ENCODE data around the gene KATNA1. TPM values are rescaled to one million over a fixed set of nuclear protein-coding genes. Genes with fewer than 3 reads are reported as not detected.

The KATNA1 gene
- total and polyA plus RNA-seq, 2 donors (not counting 3 experiments of a cell fraction or from before 2014, with no cell fraction given): 9.9 to 15.9 TPM

DNA sequence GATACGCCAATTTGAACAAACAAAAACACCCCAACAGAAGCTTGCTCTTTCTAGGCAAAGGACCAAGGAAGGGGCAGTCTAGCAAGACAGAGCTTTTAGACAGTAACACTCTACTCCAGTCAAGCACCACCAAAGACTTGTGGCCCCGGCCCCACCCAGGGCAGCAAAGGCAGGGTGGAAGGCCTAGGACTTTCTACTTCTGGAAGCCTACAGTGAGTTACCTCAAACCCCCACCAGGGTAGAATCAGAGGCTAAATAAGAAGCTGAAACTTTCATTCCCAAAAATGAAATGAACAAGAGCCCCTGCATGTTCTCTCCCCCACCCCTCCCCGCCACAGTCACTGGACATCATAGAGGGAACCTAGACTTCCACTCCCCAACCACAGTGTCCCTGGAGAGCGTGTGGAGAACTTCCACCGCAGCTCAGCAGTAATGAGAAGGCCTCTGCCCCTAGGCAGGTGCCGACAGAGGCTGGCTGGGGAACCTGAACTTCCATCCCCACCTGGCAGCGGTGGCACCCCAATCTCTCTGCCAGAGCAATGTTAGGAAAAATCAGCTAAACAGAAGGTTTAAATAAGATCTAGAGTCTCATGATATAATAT is 40.0 kb downstream of the KATNA1 start:
- Histone ChIP-seq H3K27me3 (ENCODE audit: control insufficient read depth in 2 of 2, insufficient read depth in 2 of 2, low read length in 2 of 2) (no peaks in the 10 kb centered on the region), H2AFZ (ENCODE audit: low read depth, low read length) (no peak overlapping the region), H3K4me2 (ENCODE audit: insufficient read depth, low read length) (no peak overlapping the region), H3K36me3 (ENCODE audit: control insufficient read depth in 2 of 2, extremely low read depth in 1 of 2, insufficient read depth in 2 of 2, low read length in 2 of 2) (no peaks in the 10 kb centered on the region), H3K79me2 (ENCODE audit: control insufficient read depth, insufficient read depth, low read length) (no peaks in the 10 kb centered on the region), H3K4me3 (replicated peaks in 1 of 3; ENCODE audit: insufficient read depth in 1 of 3, low read depth in 1 of 3, low read length in 3 of 3) (no peak overlapping the region), H3K9ac (replicated peaks; ENCODE audit: extremely low read depth, insufficient read depth, low read length) (no peak overlapping the region), H3K27ac (ENCODE audit: insufficient read depth, low read depth, low read length) (no peak overlapping the region), H3K4me1 (ENCODE audit: control insufficient read depth, extremely low read depth, insufficient read depth, low read length) (no peaks in the 10 kb centered on the region), H4K20me1 (replicated peaks; ENCODE audit: control insufficient read depth, extremely low read depth, insufficient read depth, low read length) (peaks cover 2% of the 10 kb centered on the region), H3K9me3 (replicated peaks; ENCODE audit: control insufficient read depth, insufficient read depth, low read length) (no peaks in the 10 kb centered on the region), H3K9me1 (replicated peaks; ENCODE audit: control insufficient read depth, extremely low read depth, insufficient read depth, low read length) (no peaks in the 10 kb centered on the region)
- intact Hi-C loops (cut with micrococcal nuclease): no loop called here
- BruUV-seq (replicated peaks): no TSS peak
- ChIA-PET CTCF (interaction anchor here (0.6 to 1.2 kb wide), 3 partner anchors 9 to 20 kb away, joined by 3 read pairs; no protein-coding TSS in a partner anchor), POLR2A (no interaction called here)
- DNase-seq (ENCODE audit: low read depth, low spot score) (no peak), FAIRE-seq (no peak)
- dilution Hi-C loops (cut with MboI; ENCODE audit: extremely low pct_ligation_motif_present, low sequenced_read_pairs): no loop called here
- TF ChIP-seq, protein P1, sequence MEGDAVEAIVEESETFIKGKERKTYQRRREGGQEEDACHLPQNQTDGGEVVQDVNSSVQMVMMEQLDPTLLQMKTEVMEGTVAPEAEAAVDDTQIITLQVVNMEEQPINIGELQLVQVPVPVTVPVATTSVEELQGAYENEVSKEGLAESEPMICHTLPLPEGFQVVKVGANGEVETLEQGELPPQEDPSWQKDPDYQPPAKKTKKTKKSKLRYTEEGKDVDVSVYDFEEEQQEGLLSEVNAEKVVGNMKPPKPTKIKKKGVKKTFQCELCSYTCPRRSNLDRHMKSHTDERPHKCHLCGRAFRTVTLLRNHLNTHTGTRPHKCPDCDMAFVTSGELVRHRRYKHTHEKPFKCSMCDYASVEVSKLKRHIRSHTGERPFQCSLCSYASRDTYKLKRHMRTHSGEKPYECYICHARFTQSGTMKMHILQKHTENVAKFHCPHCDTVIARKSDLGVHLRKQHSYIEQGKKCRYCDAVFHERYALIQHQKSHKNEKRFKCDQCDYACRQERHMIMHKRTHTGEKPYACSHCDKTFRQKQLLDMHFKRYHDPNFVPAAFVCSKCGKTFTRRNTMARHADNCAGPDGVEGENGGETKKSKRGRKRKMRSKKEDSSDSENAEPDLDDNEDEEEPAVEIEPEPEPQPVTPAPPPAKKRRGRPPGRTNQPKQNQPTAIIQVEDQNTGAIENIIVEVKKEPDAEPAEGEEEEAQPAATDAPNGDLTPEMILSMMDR (IDR thresholded peaks at IDR 0.05; ENCODE audit: extremely low read depth in 1 of 2, insufficient read depth in 1 of 2, low read depth in 1 of 2, low read length in 2 of 2): no peak
- TF ChIP-seq JUN (IDR thresholded peaks at IDR 0.05; ENCODE audit: borderline replicate concordance, insufficient read depth, insufficient read length, low read depth) (no peak), POLR2A (IDR thresholded peaks at IDR 0.05; ENCODE audit: low read depth, low read length) (no peak), GATA2 (IDR thresholded peaks at IDR 0.05; ENCODE audit: insufficient read depth, insufficient read length, low read depth, low read length) (no peak), MYC (IDR thresholded peaks at IDR 0.05; ENCODE audit: low read depth, low read length) (no peak), POLR2AphosphoS5 (IDR thresholded peaks at IDR 0.05; ENCODE audit: insufficient read depth, low read depth, low read length) (no peak), EZH2 (IDR thresholded peaks at IDR 0.05; ENCODE audit: borderline replicate concordance, low read depth, low read length, severe bottlenecking) (no peak), FOS (IDR thresholded peaks at IDR 0.05; ENCODE audit: borderline replicate concordance, insufficient read depth, low read length) (no peak)
- TF ChIP-seq, protein P2, sequence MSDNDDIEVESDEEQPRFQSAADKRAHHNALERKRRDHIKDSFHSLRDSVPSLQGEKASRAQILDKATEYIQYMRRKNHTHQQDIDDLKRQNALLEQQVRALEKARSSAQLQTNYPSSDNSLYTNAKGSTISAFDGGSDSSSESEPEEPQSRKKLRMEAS (IDR thresholded peaks at IDR 0.05; ENCODE audit: insufficient read depth, insufficient read length): no peak

All from endothelial cell of umbilical vein (primary cell).